ENCODE results near the gene CRISP3.

Gene CRISP3

DNA sequence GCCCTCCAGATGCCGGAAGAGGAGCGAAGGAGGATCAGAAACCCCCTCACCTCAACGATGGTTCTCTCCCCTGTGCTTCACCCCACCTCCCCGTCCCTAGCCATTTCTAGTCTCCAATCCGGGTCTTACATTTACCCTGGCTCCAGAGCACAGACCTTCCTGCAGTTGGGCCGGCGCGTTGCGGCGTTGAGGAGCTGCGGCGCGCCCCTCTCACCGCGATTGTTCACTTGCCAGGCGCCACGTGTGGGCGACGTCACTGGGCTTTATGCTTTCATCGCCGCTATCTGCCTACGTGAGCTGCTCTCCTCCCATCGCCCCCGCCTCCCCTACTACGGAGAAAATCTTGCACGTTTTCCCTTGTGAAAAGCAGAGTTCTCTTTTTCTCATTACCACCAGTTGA is 30.8 kb downstream of the CRISP3 start, which contains the start of gene CRISP2:
Gene CRISP2, minus strand, starts transcription at position 198 of the 400 bp plus-strand sequence. CDS start 4,347 bp downstream, outside the sequence.
- Histone ChIP-seq H3K9ac (ENCODE audit: low read length in 5 of 5) (no peak within 1 kb of the TSS), H3K4me1 (ENCODE audit: control insufficient read depth in 5 of 5, insufficient read depth in 5 of 5, low read length in 5 of 5) (no peaks in the 10 kb centered on the region), H3K9me3 (ENCODE audit: control insufficient read depth in 5 of 5, low read length in 5 of 5) (peaks cover 0 to 5% (median 0%) of the 10 kb centered on the region in 5 donors), H3K27ac (ENCODE audit: low read depth, low read length) (no peak within 1 kb of the TSS), H3K27me3 (ENCODE audit: control insufficient read depth in 5 of 5, insufficient read depth in 4 of 5, low read length in 5 of 5) (peaks cover 0 to 4% (median 0%) of the 10 kb centered on the region in 5 donors), H3K4me3 (ENCODE audit: low read depth in 1 of 5, low read length in 5 of 5) (no peak within 1 kb of the TSS), H3K36me3 (ENCODE audit: control insufficient read depth in 5 of 5, insufficient read depth in 5 of 5, low read length in 5 of 5) (no peaks in the 10 kb centered on the region)

DNA sequence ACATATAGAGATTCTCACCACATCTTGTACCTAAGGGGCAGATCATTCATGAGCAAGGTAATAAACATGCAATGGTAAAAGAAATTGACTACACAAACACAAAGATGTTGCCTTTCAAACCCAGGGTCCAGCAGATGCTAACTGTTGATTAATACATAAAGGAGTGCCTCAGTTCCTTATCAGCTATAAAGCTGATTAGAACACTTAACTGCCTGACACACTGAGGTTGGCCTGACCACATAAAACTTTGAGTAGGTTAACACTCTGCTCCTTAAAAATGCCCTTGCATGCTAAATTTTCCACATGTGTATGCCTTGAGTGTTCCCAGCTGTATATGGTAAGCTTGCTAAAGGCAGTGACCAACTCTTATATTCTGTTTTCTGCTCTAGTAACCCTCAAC is 45.7 kb downstream of the CRISP3 start:
- no peak overlapping the region for H3K9ac ChIP-seq (ENCODE audit: low read length in 5 of 5)
- no peak overlapping the region for H3K4me3 ChIP-seq (ENCODE audit: low read depth in 1 of 5, low read length in 5 of 5)
- peaks cover 0 to 13% (median 5%) of the 10 kb centered on the region in 5 donors for H3K9me3 ChIP-seq (ENCODE audit: control insufficient read depth in 5 of 5, low read length in 5 of 5)
- H3K27ac ChIP-seq (ENCODE audit: low read depth, low read length) = no peak overlapping the region
- no peaks in the 10 kb centered on the region for H3K4me1 ChIP-seq (ENCODE audit: control insufficient read depth in 5 of 5, insufficient read depth in 5 of 5, low read length in 5 of 5)
- H3K36me3 ChIP-seq (ENCODE audit: control insufficient read depth in 5 of 5, insufficient read depth in 5 of 5, low read length in 5 of 5) = no peaks in the 10 kb centered on the region
- H3K27me3 ChIP-seq (ENCODE audit: control insufficient read depth in 5 of 5, insufficient read depth in 4 of 5, low read length in 5 of 5) = no peaks in the 10 kb centered on the region

DNA sequence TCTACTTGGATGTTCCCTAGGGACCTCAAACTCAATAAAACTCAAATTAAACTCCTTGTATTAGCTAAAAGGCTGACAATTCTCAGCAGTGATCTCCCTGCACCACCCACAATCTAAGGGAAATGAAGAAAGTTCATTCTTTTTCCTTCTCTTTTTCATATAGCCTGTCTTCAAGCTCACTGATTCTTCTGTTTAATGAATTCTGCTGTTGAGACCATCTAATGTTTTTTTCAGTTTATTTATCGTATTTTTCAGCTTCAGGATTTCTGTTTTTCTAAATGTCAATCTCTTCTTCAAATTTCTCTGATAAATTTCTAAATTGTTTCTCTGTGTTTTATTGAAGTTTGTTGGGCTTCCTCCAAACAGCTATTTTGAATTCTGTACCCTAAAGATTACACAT is 50.7 kb downstream of the CRISP3 start:
- no peaks in the 10 kb centered on the region for H3K4me1 ChIP-seq (ENCODE audit: control insufficient read depth in 5 of 5, insufficient read depth in 5 of 5, low read length in 5 of 5)
- no peak overlapping the region for H3K9ac ChIP-seq (ENCODE audit: low read length in 5 of 5)
- peaks cover 0 to 21% (median 16%) of the 10 kb centered on the region in 5 donors for H3K9me3 ChIP-seq (ENCODE audit: control insufficient read depth in 5 of 5, low read length in 5 of 5)
- H3K36me3 ChIP-seq (ENCODE audit: control insufficient read depth in 5 of 5, insufficient read depth in 5 of 5, low read length in 5 of 5) = no peaks in the 10 kb centered on the region
- no peak overlapping the region for H3K27ac ChIP-seq (ENCODE audit: low read depth, low read length)
- H3K4me3 ChIP-seq (ENCODE audit: low read depth in 1 of 5, low read length in 5 of 5) = no peak overlapping the region
- H3K27me3 ChIP-seq (ENCODE audit: control insufficient read depth in 5 of 5, insufficient read depth in 4 of 5, low read length in 5 of 5) = no peaks in the 10 kb centered on the region

DNA sequence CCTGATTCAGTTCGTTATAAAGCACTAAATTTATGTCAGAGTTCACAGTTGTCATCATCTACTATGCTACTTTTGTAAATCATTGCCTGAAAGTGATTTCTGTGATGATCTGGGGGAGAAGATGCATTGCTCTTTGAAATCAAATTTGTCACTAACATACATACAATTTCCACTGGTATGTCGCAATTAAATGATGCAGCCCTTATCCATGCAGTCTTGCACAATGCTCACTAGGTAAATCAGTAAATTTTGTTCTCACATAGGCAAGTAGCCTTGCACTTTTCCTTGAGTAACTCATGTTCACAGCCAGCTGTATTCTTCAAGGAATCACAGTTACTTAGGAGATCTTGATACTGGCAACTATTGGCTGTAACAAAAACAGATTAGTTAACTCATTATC is 51.7 kb downstream of the CRISP3 start:
- Histone ChIP-seq H3K36me3 (ENCODE audit: control insufficient read depth in 5 of 5, insufficient read depth in 5 of 5, low read length in 5 of 5) (no peaks in the 10 kb centered on the region), H3K4me3 (ENCODE audit: low read depth in 1 of 5, low read length in 5 of 5) (no peak overlapping the region)

More for the DNA sequence above, 51.7 kb downstream of the CRISP3 start:
- Histone ChIP-seq H3K4me1 (ENCODE audit: control insufficient read depth in 5 of 5, insufficient read depth in 5 of 5, low read length in 5 of 5) (no peaks in the 10 kb centered on the region), H3K27me3 (ENCODE audit: control insufficient read depth in 5 of 5, insufficient read depth in 4 of 5, low read length in 5 of 5) (no peaks in the 10 kb centered on the region), H3K9me3 (ENCODE audit: control insufficient read depth in 5 of 5, low read length in 5 of 5) (peaks cover 0 to 21% (median 16%) of the 10 kb centered on the region in 5 donors), H3K27ac (ENCODE audit: low read depth, low read length) (no peak overlapping the region), H3K9ac (ENCODE audit: low read length in 5 of 5) (no peak overlapping the region)

Measured in subcutaneous abdominal adipose tissue (tissue), 5 donors.